ENCODE measurements around the gene RHOT1. TPM values are rescaled to one million over a fixed set of nuclear protein-coding genes. Genes with fewer than 3 reads are reported as not detected.
"Not testable (repeated sequence)": the region's sequence is repeated elsewhere in the genome, so short reads cannot be mapped to it uniquely, and the experiment has no call there.

RHOT1 gene
- total RNA-seq, 1 experiment from 2014 or later = 40.5 TPM

GRCh38 chr17:32227910-32228309 lies 85.6 kb downstream of the RHOT1 start:
- no peak for DNase-seq (ENCODE audit: low read depth)

- no peak for DNase-seq (ENCODE audit: low read depth)
Measured at GRCh38 chr17:32235588-32235987, 93.3 kb downstream of the RHOT1 start.

DNA sequence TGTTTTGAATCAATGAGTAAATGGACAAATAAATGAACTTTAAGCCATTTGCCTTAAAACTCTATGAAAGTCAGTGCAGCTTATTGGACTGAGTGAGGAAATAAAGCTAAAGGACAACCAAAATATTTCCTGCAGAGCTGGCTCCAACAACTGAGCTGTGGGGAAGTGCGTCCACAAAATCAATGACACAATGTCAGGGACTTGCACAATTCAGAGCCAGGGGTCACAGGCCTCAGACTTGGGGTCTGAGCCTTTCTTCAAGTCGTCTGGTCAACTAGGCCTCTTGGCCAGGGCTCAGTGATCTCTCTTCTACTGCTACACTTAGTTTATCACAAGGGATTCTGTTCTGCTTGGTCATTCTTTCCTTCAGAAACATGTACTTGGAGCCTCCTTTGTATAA lies 97.2 kb downstream of the RHOT1 start:
- DNase-seq (ENCODE audit: low read depth) = no peak

DNA sequence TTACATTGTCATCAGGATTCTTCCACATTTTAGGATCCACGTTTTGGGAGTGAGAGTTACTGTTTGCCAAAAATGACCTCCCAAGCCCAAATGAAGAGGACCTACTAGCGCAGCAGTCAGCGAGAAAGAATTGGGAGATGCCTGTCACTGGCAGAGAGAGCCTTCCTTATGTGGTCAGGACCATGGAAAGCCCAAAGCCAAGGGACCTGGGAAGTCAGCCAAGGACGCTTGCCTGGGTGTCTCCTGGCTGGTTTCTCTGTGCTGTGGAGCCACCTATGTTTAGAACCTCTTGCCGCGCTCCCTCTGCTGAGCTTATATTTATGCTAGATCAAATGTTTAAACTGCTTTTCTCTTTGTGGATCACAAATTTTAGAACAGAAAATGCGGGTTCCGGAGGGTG lies 98.4 kb downstream of the RHOT1 start:
- peak; percentile 27 for DNase-seq (ENCODE audit: low read depth)

DNA sequence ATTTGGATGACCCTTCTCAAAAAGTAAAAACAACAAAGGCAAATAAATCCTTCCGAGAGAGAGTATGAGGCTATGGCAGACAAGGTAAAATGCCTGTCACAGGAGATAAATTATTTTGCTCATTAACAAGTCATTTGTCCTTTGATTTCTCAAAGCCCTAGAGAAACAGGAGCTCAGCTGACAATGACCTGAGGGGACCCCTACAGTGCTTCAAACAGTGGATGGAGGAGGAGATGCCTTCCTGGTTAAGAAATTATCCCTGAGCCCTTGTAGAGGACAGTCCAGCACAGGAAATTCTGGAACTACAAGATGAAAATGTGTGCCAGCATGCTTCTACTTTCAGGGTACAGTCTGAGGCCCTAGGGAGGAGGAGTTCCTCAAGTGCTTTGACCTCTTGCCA lies 99.3 kb downstream of the RHOT1 start:
- no peak for DNase-seq (ENCODE audit: low read depth)

GRCh38 chr17:32249475-32249874 lies 107.2 kb downstream of the RHOT1 start:
- DNase-seq (ENCODE audit: low read depth) = no peak

GRCh38 chr17:32253117-32253611 lies 110.9 kb downstream of the RHOT1 start:
- peak; percentile 81 for DNase-seq (ENCODE audit: low read depth)

DNA sequence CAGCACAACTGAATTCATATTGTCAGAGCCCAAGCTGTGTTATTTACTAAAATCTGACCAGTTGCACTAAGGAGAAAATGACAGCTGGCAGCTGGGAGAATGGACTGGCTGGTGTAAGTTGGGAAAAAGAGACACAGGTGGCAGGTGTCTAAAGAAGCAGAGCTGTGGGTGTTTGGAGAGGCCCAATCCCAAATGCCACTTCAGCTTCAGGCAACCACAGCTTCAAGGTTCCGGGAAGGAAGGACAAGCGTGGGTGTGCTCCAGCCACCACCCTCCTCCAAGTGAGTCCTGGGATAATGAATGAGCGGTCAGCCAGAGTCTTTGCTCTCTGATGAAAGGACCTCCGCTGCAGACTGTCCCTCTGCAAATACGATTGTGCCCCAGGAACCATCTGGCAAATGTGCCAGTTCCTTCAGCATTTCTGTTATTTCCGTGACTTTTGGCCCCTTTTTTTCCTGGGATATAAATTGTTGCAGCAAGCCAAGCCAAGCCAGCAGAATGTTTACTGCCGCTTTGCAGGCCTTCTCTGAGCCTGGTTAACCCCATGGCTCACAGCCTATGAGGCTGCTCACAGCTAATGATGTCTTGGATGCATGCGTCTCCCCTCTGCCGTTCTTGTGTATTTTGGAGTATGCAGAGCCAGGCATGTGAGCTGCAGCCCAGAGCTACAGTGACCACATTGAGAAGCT lies 113.9 kb downstream of the RHOT1 start:
- DNase-seq (ENCODE audit: low read depth) = no peak

GRCh38 chr17:32256701-32257019 lies 114.4 kb downstream of the RHOT1 start:
- DNase-seq (ENCODE audit: low read depth) = no peak

DNA sequence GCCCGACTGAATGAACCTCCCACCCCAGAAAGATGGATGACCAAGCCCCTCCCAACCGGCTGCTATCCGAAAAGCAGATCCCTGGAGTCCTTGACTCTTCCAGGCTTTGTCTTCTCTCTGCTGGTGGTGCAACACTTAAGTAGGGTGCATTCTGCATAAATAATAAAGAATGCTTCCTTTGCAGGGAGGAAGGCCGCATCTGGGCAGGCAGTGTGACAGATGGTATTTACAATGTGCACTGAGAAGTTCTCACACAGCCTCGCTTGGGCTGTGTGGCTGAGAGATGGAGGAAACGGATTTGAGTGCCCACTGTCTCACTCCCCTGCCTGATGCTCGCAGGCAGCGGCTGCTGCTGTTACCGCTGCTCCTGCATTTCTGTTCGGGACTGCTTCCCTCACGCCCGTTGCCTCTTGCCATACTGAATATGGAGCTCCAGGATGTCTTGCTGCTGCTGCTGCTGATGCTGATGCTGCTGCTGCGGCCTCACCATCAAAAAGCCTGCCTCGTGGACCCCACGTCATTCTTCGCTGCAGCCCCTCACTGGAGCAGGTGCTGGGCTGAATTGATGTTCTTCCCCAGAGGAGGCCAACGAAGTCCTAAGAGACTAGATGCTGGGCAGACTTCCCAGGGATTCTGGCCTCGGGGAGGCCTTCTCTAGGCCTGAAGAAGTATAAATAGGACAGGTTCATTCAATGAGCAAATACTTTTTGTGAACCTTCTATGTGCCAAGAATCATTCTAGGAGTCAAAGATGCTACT lies 116.3 kb downstream of the RHOT1 start:
- no peak for DNase-seq (ENCODE audit: low read depth)

GRCh38 chr17:32259586-32259985 lies 117.3 kb downstream of the RHOT1 start:
- DNase-seq (ENCODE audit: low read depth) = peak; percentile 36

GRCh38 chr17:32261417-32261736 lies 119.1 kb downstream of the RHOT1 start:
- peak; percentile 30 for DNase-seq (ENCODE audit: low read depth)

- no peak for DNase-seq (ENCODE audit: low read depth)
Measured at GRCh38 chr17:32261936-32262510, 119.7 kb downstream of the RHOT1 start.

DNA sequence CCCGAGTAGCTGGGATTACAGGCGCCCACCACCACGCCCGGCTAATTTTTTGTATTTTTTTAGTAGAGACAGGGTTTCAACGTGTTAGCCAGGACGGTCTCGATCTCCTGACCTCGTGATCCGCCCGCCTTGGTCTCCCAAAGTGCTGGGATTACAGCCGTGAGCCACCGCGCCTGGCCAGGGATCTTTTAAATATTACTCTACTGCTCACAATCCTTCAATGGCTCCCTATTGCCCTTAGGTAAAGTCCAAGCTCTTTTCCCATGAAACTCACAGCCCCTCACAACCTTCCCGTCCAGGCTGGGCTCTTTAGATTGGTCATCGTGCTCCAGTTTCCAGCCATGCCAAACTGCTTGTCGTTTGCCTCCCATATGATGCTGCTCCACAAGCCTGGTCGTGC lies 121.2 kb downstream of the RHOT1 start:
- DNase-seq (ENCODE audit: low read depth) = not testable (repeated sequence)

DNA sequence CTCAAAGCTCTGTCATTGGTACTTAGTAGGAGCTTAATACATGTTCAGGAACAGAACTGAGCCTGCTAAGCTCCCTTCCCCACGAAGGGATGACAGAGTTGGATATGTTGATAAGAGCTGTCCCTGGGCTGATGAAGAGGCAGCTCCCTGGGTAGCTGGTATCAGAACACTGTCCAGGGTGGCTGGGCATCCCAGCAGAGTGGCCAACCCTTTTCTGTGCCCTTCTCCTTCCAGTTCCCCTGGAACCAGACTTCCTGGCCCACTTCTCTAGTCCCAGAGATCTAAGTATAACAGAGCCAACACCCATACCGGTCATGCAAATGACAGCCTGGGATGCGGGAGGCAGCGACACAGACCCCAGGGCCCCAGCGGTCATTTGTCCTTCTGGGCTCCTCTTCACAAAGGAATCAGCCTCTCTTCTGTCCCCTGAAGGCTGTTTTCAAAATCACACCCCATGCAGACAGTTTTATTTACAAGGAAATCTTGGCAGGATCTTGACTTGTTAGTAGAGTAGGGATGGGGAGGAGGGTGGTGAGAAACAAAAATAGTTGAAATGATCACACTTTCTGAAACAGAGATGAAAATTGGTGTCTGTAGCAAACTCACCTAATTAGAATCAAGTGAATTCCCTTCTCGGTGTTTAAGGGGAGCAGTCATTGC lies 122.0 kb downstream of the RHOT1 start:
- DNase-seq (ENCODE audit: low read depth) = no peak

DNA sequence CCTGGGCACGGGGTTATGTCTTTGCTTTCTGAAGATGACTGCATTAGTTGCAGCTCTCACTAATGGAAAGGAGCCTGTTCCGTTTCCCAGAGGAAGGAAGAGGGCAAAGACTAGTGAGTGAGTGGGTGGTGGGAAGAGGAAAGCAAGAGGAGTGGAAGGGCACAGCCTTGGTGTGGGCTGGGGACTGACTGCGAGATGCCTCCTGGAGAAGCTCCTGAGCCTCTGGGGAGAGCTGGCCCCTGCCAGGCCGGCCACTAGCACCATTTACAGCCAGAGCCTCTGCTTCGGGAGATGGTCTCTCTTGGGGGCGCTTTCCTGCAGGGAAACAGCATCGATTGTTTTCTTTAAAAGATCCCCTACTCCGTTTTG lies 122.5 kb downstream of the RHOT1 start:
- DNase-seq (ENCODE audit: low read depth) = no peak

- DNase-seq (ENCODE audit: low read depth) = no peak
Measured at GRCh38 chr17:32265192-32265923, 123.1 kb downstream of the RHOT1 start, which contains the start of gene RHBDL3. RHBDL3 (plus strand) TSS chr17:32265832; CDS start chr17:32266190, 358 bp downstream.

- DNase-seq (ENCODE audit: low read depth) = no peak
Measured at GRCh38 chr17:32266051-32266388, 123.7 kb downstream of the RHOT1 start.

GRCh38 chr17:32266389-32267301 lies 124.3 kb downstream of the RHOT1 start:
- no peak for DNase-seq (ENCODE audit: low read depth)

DNA sequence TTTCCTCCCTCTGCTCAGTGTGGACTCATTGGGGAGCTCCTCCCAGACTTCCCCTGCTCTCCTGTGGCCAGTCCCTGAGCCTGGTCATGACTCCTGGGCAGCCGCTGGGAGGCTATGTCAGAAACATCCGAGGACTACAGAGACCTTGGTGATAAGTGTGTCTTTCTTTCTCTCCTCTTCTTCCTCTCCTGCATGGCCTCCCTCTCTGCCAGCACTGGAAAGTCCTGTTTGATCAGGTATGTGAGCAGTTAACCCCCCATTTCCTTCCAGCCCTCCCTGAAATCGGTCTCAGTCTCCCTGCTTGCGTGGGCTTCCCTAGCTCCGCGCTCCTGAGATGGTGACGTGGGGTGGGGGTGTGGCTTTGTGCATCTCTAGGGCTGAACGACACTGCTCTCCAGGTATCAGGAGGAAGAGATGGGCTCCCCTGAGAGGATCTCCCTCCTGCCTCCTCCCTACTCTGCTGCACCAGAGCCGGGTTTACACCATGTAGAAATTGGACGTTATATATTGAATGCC lies 125.4 kb downstream of the RHOT1 start:
- no peak for DNase-seq (ENCODE audit: low read depth)
